HG02678 (cell line): ENCODE data around the gene VAC14.

Source experiments
- ATAC-seq: cut with Tn5 transposase; IDR thresholded peaks from one replicate; pipeline ENCODE4 v1.9.1; 2021; ENCODE audit warnings: mild to moderate bottlenecking, moderate library complexity; ENCODE audit not compliant: unreplicated experiment

The VAC14 gene

DNA sequence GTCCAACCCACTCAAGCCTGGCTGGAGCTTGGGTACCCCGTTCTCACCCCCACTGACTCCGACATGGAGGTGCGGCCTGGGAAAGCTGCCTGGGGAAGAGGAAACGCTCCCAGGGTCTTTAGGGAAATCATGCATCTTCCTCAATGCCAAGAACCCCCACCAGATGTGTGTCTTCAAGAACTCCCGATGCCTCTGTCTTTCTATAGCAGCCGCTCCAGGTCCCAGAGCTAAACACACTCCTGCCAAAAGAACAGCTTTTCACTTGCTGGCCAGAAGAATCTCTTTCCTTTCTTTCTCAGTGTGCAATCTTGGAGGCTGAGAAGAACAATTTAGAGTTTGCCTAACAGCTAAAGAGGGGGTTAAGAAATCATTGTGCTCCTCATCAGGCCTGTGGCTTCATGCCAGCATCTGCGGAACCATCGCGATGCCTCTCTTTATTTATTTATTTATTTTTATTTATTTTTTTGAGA, 74.0 kb downstream of the VAC14 start:
- ATAC-seq: no peak

DNA sequence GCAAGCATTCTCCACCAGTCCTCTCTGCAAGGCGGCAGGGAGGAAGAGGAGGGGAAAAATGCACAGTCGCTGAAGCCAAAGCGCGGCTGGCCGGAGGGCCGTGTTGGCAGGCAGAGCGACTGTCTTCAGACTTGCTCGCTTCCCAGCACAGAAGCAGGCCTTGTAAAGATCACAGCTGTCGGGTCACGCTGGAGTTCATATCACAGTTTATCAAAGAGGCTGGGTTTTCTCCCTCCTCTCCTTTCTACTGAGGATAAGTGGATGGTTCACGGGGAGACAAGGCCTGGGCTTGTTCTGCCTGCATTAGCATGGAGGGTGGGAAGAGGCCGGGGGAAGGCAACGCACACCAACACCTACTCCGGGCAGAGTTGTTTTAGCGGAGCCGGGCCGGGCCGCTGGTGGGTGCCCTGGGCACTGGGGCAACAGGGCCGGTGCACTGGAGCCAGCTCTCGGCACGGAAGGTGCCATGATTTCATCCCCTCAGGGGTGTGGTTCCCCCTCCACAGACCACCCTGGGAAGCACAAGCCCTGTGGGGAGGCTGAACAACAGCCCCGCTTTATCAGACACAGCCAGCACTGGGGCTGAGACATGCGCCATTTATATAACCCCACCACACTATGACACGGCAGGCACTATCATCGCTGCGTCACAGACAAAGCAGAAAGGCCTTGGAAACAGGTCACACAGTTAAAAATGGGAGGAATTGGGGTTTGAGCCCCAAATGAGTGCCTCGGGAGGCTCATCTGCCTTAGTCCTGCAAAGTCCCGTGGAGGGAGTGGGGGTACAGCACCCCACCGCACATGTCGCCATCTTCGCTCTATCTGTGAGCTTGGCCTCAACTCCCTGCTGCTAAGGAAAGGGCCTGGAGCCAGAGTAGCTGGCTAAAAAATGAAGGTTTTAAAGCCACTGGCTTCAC, 74.8 kb downstream of the VAC14 start:
- ATAC-seq: no peak

DNA sequence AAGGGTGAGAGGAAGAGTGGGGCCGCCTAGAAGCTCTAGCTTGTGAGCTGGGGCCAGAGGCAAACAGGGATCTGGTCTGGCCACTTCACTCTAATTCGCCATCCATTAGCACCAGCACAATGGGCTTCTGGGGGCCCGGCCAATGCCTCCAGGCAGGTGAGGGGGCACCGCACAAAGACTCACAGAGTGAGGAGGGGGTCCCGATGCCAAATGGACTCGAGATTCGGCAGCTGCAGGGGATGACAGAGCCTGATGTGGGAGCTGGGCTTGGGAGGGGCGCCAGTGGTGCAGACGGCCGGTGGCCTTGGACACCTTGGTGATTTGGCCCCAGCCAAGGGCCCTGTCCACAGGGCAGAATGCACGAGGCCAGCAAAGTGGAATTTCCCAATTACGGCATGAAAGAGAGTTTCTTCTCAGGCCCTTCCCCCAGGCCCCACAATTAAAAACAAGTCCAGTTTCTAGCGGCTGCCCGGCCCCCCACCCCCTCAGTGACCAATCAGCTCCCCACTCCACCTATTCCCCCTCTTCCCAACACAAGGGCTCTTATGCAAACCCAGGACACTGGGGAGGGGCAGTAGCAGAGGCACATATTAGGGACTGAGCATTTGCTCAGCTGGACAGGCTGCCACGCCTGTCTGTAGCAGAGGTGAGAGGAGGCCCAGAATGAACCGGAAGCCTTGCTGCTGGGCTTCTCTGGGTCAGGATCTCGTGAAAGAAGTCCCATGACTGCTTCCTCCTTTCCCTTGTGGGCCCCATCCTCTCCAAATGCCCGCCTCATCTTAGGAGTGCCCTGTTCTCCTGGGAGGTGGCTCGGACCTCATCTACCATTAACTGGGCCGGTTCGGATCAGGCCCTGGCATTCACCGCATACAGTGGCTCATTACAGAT, 75.7 kb downstream of the VAC14 start:
- ATAC-seq: no peak

DNA sequence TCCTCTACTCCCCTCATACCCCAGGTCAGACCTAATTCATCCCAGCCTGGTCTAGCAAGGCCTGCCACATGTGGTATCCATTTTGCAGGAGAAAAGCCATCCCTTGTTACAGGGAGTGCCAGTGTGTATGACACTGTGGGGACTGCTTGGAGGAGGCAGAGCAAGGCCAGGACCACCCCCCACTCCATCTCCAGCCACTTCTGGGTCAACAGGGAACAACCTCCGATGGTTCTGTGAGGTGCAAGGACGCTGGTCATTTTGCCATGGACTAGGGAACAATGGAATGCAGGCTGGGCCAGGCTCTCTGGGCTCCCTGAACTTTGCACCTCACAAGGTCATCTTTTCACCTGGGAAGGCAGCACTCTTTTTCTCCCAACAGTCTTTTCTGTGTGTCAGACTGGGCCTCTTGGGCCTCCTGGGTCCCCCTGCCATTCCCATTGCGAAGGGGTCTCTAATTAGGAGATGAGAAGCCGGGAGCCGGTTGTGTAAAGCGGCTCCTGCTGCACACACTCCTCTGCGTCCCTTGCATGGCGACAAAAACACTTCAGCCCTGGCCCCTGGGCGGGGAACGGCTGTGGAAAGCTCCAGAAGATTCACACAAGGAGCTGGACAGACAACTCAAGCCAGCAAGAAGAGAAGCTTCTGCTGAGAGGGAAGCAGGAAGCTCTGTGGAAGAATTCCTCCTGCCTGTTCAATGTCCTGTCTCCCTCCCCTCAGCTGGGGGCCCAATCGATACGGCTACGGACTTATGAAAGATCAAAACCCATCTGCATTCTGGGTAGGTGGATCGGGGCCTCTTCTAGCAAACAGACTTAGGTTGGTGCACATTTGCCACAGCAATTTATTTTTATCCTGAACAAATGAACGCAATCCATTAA, 76.6 kb downstream of the VAC14 start:
- ATAC-seq: no peak

DNA sequence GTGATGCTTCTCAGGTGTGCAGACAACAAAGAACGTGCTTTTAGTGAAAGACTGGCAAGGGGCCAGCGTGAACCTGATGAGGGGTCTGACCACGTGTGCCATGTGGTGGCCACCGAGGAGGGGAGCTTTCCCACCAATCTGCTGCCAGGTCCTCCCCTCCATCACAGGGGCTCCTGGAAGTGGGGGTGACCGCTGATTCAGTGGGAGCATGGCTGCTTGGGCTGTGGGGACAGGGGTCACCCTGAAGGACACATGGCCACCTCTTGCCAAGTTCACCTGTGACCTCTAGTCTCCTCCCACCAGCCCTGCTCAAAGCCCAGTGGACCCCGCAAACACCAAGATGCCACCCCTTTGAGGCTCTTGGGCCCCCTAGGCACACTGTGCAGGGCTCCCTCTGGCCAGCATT, 77.2 kb downstream of the VAC14 start:
- no peak for ATAC-seq

DNA sequence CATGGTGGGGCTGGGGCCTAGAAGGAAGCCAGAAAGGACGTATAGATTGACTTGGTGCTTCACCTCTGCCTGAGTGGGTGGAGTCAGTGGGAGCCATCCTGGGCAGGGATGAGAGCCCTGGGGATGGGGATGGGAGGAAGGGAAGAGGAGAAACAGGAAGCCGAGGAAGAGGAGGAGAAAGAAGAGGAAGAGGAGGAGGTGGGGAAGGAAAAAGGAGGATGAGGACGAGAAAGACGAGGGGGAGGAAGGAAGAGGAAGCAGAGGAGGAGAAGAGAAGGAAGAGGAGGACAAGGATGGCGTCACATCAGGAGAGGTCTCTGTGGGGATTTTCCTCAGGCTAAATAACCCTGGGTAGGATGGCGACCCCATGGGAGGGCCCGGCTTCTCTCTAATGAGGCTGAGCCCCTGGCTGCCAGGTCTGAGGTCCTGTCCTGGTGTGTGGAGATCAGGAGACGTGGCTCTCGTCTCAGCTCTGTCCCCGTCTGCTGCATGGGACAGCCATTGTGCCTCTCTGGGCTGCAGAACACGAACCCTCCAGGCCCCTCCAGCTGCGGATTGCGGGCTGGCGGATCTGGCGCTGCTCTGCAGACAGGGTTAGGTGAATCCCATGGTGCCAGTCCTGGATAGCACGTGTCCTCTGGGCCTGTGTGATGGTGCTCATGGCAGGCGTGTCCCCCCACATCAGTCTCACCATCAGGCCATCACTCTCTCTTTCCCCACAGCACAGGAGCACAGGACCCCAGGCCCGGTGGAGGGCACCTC, 79.6 kb downstream of the VAC14 start:
- no peak for ATAC-seq

DNA sequence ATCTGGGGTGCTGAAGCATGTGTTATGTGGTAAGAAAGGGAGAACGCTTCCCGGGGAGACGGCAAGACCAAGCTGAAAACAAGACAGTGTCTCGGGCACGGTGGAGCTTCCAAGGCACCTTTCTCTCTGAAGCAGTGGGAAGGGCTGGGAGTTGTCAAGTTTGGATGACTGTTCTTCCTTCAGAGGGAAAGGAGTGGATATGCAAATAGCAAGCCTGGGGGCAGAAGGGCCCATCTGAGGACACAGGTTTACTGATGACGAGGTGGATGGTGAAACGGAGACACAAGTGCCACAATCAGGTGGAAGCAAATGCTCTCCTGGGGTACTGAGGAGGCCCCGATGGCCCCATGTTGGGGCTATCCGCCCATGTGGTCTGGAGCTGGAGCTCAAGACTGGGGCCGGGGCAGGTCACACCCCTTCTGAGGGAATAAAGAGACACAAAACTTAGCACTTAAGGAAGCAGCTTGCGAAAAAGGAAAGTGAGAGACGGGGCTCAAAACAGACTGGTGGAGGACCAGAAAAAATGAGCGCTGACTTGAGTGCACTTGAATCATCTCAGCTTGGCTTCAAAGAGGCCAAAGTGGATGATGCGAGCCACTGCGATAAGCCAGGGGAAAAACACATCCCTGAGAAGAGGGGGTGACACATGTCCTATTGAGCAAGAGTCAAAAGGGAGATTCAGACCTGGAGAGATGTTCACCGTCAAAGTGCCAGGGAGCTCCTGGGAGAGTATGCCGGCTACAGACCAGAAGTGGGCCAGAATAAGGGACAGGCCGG, 80.3 kb downstream of the VAC14 start:
- no peak for ATAC-seq

DNA sequence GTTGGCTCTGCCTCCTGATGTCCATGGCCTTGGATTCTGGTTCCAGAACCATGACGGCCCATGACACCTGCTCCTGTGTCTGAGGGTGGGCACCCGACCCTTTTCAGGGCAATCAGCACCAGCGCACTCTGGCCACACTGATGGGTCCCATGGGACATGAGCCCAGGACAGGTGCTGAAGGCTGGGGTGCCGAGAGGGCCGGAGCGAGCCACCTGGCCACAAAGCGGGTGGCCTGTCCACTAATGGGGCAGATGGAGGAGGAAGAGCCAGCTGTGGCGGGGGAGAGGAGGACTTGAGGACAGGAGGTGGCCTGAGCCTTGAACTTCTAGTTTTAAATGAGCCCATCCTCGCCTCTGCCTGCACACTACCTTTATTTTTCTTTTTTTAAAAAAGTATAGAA, 83.9 kb downstream of the VAC14 start:
- no peak for ATAC-seq

DNA sequence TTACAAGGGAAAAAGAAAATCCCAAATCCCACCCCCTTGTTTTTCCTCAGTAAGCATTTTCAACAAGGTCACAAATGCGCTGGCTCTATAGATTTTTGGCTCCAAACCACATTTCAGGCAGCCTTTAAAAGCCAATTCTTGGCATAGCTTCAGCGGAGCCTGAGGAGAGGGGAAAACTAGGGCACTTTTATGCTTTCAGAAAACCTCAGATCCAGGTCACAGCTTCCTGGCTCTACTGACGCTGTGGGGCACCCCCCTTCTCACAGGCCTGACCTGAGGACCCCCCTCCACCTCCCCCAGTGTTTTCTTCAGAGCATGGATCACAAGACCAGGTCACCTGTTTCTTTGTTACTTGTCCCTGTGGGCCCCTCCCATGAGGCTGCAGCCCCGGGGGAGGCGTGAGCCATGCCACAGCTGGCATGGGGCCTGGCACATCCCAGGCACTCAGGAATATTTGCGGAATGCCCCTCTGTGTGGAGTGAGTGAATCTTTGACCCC, 85.0 kb downstream of the VAC14 start:
- ATAC-seq: no peak

DNA sequence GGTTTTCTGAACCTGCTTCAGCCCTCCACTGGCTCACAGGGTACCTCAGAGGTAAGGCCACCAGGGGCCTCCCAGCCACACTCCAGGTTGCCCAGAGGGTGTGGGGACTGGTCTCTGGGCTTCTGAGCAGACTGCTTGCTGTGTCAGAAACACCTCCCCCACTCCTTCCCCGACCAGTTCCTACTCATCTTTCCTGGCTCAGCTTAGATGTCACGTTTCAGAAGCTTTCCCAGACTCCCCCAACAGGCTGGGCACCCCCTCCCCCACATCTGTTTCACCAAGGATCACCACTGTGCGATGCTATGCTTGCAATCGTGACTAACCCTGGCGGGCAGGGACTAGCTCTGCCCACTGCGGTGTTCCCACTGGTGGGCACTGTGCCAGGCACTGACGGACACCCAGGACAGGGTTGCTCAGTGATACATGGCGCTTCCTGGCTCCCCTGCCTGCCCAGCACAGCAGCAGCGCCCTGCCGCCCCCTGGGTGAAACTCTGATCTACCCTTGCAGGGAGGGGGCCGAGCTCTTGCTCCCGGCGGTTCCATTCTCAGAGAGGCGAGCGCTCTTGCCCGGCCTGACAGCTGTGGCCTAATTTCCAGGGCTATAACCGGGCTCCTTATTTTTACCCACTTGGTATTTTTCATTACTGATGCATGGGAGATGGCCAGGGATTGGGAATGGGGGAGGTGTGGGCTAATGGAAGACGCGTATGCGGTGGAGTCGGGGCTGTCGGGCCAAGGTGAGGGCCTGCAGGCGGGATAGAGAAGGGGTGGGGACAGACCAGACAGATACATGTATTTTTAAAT, 85.7 kb downstream of the VAC14 start:
- no peak for ATAC-seq

DNA sequence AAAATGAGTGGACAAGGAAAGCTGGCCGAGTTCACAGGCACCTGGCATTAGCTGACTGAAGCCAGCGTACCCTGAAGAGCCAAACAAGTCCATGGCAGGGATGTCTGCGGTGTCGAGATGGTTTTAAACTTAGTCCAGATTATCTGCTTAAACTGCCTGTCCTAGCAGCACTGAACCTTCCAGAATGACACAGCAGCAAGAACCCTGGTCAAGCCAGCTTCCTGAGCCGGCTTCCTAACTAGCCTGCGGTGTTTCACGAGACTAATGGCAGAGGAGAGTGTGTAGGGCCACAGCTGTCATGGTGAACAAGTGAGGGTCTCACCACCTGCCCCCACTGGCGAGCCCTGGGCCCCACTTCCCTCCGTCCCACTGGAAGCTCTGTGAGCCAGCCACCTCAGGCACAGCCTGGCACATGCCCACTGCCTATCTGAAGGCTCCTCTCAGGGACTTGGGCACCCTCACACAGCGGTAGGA, 86.3 kb downstream of the VAC14 start:
- ATAC-seq: no peak

DNA sequence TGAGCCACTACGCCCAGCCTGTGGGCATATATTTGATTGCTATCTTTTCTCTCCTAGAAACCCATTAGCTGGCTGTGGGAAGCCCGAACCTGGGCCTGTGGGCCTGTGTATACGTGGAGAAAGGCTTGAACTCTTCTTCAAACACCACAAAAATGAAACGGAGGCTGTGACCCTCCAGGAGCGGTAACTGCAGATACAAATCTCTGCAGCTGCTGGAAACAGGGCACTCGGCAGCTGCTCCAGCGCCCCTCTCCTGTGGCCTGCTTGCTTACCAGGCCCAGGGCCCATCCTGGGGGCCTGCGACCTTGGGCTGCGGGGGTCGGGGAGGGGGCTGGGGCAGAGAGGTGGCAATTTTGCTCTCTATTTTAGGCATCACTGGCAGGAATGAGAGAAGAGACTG, 87.1 kb downstream of the VAC14 start:
- ATAC-seq: no peak

DNA sequence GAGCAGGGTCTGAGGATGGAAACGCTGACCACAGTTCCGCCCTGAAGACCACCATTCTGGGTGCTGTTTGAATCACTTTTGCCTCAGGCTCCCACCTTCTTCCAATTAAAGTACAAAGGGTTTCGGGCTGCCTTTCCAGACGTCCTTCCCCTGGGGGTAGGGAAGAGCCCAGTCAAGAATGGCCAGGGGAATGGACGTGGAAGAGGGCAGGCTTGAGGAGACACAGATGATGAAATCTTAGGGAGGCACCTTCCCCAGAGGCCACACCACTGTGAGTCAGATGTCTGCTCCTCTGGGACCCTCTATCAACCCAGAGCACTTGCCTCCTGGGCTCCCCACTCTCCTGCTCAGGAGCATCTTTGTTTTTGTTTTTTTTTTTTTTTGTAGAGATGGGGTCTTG, 87.6 kb downstream of the VAC14 start:
- no peak for ATAC-seq

DNA sequence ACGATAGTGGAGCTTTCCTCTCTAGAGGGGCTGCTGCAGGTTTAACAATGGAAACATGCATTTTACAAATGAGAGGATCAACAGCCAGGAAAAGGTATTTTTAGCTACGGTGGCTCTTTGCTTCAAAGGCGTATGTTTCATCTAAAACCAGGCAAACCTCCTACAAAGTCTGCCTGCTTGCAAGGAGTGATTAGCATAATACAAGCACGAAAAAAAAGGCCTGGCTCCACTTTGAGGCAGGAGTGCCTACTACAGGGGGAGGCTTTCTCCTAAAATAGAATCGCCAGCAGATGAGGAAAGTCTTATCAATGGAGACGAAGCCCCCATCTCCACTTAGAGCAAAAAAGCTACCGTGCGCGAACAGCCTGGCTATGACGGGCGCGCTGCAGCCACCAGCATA, 88.0 kb downstream of the VAC14 start:
- no peak for ATAC-seq

DNA sequence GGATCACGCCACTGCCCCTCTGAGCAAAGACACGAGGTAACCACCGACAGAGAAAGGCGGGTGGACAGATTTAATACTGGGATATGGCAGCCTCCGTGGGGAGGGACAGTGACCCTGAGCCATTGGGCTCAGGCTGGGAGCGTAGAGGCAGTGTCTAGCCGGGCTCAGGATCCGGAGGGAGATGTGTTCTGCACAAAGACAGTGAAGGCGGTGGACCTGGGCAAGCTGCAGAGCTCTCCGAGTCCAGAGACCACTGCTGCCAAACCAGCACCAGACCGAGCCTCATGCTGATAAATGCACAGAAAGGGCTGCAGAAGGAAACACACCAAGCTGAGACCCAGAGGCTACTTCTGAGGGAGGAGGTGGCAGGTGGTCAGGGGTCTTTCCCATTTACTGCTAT, 88.6 kb downstream of the VAC14 start:
- no peak for ATAC-seq

DNA sequence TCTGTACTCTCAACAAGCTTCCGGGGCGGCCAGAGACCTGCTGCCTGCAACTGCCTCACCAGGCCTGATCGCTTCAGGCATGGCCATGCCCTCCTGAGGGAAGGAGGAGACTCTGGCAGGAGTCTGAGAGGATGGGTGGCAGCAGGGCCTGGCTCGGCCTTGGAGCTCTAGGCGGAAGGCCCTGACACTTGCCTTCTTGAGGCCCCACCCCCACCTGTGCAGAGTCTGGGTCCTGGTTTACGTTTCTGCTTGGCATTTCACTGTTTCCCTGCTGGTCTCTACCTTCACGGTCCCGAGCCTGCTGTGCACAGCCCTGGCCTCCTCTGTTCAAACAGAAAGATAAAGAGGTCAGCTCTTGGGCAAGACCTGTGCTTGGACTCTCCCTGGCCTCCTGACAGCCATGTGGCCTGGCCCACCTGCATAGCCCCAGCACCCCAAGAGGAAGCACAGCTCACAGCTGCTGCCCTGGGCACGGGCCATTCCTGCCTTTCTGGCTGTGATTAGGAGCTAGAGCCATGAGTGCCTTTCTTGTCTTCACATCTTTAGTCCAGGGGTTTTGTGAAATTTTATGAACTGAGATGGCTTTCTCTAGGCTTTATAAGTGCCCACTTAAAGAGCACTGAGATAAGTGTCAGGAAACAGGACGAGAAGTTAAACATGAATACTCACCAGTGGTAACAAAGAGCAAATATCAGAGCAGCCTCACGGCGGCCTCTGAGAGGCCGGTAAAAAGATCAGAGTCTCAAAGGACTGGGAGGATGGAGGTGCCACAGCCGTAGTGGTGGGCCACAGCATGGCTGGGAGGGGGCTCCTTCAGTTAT, 89.5 kb downstream of the VAC14 start:
- ATAC-seq: no peak
